ENCODE results near the gene PCGF5.
"Not testable (repeated sequence)": the region's sequence is repeated elsewhere in the genome, so short reads cannot be mapped to it uniquely, and the experiment has no call there.

Gene PCGF5

DNA sequence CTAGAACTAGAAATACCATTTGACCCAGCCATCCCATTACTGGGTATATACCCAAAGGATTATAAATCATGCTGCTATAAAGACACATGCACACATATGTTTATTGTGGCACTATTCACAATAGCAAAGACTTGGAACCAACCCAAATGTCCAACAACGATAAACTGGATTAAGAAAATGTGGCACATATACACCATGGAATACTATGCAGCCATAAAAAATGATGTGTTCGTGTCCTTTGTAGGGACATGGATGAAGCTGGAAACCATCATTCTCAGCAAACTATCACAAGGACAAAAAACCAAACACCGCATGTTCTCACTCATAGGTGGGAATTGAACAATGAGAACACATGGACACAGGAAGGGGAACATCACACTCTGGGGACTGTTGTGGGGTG lies 40.0 kb downstream of the PCGF5 start:
- not testable (repeated sequence) for FAIRE-seq; DNase-seq (ENCODE audit: extremely low spot score, insufficient read length, low read depth)

DNA sequence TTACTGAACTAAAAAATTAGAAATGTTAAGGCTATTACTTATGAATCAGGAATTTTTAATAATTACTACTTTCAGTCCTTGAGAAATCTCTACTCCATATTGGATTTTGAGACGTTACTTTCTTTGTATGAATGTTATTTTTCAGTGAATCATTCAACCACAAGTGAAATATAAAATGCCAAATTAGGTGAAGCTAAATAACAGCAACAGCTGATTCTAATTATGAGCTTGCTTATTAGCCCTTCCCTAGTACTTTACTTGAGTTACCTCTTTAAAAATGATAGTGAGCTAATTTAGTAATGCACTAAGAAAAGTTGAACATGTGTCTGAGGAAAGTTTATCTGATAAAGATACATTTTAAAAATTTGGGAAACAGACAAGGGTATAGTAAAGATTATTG lies 51.4 kb downstream of the PCGF5 start:
- no peak for DNase-seq (ENCODE audit: extremely low spot score, insufficient read length, low read depth)
- no peak for FAIRE-seq

DNA sequence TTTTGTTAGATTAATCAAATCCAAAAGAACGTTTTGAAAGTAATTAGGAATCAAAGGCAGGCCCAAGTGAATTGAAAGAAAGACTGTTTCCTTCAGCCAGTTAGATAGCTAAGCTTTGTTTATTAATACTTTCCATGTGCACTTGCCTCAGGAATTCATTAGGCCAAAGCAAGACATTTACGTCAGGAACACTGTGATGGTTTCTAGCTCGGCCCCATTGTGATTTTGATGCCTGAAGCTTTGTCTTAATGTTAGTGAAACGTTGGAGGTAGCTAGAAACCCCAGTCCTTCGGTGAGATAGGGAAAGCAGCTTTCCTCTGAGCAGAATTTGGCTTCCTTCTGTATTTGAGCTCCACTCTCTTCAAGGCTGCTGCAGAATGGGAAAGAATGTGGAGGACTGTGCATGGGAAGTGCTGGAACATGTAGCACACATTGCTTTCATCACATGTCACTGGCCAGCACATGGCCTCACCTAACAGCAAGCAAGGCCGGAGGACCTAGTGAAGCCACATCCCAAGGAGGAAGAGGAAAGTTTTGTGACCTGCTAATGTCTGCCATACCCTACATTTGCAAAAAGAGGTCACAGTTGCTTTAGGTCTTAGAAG lies 64.1 kb downstream of the PCGF5 start:
- DNase-seq (ENCODE audit: extremely low spot score, insufficient read length, low read depth): no peak
- no peak for FAIRE-seq

DNA sequence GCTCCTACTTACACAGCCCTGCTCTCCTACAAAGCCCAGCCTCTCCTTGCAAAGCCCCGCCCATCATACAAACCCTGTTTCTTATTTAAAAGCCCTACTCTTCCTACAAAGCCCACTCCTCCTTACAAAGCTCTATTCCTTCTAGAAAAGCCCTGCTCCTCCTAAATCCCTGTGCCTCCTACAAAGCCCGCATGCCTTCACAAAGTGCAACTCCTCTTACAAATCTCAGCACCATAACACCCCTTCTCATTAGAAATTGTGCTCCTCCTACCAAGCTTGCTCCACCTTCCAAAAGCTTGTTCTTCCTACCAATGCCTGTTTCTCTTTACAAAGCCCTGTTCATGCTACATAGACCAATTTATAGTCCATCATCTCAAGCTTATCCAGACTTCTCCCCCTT lies 66.1 kb downstream of the PCGF5 start:
- DNase-seq (ENCODE audit: extremely low spot score, insufficient read length, low read depth) (no peak), FAIRE-seq (no peak)

DNA sequence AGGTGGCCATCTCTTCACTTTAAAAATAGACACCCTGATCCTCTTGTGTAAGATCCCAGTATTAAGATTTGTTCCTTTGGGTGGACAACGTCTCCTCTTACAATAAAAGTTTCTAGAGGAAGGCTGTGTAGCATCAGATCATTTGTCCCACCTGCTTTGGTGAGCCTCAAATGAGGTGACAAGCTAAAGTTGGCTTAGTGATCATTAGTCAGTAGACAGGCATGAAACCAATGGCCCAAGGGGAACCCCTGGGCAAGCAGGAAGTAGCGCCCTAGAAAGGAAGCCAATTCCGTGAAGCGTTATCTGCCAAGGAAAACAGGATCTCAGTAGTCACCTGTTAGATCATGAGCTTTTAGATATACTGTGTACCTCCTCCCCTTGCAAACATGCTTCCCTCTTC lies 66.8 kb downstream of the PCGF5 start:
- FAIRE-seq: no peak
- no peak for DNase-seq (ENCODE audit: extremely low spot score, insufficient read length, low read depth)

DNA sequence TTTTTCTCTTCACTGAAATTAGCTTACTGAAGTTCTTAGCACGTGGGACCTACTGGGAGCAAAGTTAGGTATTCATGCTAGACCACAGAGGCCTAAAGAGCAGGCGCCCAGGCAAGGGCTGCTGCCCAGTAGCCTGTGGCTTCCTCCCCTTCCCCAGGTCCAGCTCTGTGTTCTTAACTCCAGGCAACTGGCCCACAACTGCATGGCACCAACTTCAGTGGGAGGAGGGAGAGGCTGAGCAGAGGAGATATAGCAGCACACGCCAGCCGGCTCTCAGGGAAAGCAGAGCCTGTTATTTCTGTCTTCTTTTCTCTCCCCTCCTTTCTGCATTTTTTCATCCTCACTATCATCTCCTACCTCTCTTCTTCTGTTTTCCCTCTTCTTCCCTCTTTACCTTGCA lies 67.4 kb downstream of the PCGF5 start:
- no peak for DNase-seq (ENCODE audit: extremely low spot score, insufficient read length, low read depth)
- no peak for FAIRE-seq

DNA sequence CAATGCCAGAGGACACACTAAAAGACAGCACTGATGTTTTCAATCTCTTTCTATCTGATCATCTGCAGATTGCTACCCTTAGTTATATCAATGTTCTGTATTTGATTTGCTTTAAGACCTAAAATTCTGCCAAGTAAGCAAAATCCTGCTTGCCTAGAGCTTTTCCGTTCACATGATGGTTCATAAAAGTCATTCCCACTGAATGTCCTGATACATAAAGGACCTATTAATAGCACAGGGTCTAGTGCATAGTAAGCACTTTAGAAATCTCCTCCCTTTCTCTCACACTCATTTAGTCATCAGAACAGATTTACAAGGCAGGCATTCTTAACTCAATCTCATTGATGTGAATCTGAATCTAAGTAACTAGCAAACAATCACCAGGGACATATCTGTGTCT lies 68.8 kb downstream of the PCGF5 start:
- DNase-seq (ENCODE audit: extremely low spot score, insufficient read length, low read depth): no peak
- FAIRE-seq: no peak

DNA sequence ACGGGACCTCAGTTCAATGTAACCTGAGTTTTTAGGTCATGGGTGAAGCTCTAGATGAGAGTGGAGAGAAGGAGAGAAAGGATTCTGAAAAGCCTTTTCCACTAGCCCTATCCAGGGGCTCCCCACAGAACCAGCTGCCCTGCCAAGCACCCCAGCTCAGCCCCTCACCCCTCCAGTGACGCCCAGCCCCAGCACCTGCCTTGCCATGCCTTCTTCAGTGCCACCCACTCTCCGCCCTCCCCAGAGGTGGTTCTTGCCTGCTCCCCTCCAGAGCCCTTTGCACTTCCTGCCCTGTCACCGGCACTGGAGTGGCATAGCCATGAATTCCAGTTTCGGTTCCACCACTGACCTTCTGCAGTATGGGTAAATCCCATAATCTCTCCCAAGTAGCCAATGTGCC lies 70.1 kb downstream of the PCGF5 start:
- no peak for FAIRE-seq
- DNase-seq (ENCODE audit: extremely low spot score, insufficient read length, low read depth): no peak

DNA sequence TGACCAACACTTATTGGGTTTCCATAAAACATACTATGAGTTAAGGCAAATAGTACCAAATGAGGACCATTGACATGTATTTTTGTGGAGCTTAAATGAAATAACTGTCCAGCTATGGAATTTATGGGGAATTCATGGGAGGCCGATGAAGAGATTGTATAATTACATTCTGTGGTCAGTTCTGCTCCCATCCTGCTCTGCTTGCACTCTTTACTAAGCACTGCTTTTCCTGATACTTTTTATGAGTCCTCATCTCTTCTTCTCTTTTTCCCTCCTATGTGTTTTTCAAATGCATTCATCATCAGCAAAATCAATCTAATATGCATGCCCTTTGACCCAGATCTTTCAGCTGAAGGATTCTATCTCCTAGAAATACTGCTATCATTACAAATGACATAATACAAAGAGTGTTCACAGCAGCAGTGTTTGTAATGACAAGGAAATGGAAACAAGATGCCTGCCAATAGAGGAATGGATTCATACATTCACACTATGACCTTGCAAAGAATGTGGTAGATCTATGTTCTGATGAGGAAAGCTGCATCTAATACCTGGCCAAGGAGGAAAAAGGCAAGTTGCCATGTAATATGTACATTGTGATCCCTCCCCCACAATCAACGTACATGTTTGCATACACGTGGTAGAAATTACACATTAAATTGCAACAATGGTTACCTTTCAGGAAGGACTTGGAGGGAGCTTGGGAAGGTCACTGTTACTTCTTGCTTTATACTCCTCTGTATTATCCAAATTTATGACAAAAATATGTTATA lies 73.9 kb downstream of the PCGF5 start:
- no peak for DNase-seq (ENCODE audit: extremely low spot score, insufficient read length, low read depth)
- no peak for FAIRE-seq

DNA sequence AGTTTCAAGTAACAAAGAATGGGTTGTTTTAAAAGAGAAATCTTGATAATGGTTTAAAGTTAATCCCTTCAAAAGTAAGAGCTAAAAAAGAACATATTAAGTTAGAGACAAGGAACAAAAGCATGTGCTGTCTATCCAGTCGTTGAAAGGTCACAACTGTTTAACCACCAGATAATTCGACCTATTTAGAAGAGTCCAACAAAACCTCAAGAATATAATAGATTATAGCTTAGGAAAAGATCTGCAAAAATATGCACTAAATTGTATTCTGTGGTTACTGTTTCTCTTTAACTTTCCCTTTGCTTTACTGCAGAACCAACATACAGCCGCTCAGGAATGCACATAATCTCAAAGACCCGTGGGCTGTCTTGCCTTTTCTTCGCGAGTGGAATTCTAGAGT lies 74.9 kb downstream of the PCGF5 start:
- FAIRE-seq (no peak), DNase-seq (ENCODE audit: extremely low spot score, insufficient read length, low read depth) (no peak)

DNA sequence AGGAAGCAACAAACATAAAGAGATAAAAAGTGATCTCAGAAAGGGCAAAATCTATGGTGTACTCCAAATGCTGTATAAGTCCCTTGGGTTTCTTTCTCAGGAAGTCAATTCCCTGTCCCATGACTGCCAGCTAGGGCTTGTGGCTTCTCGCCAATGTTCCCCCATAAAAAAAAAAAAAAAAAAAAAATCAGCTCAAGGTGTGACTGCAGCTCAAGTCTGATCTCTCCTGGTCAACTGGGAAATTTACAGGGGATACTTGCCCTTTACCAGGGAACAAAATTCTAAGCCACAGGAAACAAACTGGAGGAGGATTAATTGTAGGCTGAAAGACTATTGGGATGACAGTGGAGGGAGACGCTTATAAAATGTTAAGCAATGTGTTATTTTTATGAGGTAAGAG lies 76.0 kb downstream of the PCGF5 start:
- DNase-seq (ENCODE audit: extremely low spot score, insufficient read length, low read depth) (no peak), FAIRE-seq (no peak)

DNA sequence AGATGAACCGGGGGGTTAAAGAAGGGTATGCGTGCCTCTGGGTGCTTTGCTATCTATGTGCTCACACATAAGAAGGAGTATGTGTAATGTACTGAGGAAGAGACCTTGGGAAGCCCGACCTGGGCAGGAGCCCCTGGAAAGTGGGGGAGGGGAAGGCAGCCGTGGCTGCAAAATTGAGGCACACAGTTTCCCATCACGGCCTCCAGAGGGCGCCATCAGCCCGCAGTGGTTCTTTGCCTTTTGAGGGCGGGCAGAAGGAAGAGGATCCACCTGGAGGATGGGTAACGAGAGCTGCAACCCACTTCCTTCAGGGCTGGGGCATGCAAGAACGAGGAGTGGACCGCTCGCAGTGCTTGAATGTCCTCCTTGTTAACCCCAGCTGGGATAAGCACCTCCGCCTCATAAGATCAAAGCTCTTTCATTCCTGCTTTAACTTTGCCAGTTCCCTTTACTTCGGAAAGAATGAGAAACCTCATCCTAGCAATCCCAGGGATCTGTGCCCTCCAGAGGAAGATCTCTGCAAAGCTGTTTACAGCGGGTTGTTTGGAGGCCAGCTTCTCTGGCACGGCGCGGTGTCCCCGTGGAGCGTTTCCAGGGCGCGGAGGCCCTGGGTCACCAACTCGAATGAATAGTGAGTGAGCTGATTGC lies 77.9 kb downstream of the PCGF5 start:
- DNase-seq (ENCODE audit: extremely low spot score, insufficient read length, low read depth) (peak; percentile 53), FAIRE-seq (peak; percentile 85)

DNA sequence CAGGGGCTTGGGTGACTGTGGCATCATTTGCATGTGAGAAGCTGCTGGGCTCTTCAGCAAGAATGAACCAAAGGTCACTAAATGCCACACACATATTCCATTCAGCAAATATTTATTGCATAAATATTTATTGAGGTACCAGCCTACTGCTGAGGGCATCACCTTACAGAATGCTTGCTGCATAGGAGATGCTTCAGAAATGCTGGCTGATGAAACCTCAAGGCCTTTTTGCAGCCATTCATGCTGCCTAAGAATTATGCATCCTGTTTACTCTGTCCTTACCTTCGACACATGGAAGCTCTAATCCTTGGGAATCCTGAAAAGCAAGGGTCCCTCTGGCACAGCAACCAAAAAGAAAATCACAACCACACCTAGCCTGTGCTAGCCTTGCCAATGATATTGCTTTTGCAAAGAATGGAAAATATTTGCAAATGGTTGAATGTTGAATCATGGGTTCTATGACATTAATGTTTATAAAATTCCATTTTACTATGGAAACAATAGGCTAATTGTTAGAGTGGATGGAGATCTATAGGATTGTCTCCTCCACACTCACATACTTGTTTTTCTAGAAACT lies 79.6 kb downstream of the PCGF5 start:
- FAIRE-seq: no peak
- DNase-seq (ENCODE audit: extremely low spot score, insufficient read length, low read depth): no peak

DNA sequence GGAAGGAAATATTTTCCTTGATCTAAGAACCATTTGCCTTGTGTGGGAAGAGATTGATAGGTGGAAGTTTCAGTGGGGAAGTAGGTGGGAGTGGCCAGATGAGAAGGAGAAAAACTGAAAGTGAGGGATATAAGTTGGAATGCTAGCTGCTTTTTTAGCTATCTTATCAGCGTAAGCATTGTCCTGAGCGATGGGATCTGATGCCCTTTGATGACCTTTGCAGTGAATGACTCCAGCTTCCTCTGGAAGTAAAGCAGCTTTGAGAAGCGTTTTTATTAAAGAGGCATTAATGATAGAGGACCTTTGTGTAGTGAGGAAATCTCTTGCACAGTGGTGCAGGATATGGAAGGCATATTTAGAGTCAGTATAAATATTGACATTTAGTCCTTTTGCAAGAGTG lies 82.5 kb downstream of the PCGF5 start:
- FAIRE-seq; DNase-seq (ENCODE audit: extremely low spot score, insufficient read length, low read depth): not testable (repeated sequence)

DNA sequence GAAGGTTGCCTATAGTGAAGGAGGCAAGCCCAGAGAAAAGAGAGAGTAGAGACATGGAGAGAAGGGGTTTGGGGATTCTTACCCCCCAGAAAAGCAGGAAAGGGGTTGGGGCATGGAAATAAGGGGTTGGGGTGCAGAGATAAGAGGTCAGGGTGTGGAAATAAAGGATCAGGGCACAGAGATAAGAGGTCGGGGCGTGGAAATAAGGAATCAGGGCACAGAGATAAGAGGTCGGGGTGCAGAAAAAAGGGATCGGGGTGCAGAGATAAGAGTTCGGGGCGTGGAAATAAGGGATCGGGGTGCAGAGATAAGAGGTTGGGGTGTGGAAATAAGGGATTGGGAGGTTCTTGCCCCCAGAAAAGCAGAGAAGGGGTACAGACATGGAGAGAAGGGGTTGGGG lies 85.5 kb downstream of the PCGF5 start:
- DNase-seq (ENCODE audit: extremely low spot score, insufficient read length, low read depth); FAIRE-seq: not testable (repeated sequence)

DNA sequence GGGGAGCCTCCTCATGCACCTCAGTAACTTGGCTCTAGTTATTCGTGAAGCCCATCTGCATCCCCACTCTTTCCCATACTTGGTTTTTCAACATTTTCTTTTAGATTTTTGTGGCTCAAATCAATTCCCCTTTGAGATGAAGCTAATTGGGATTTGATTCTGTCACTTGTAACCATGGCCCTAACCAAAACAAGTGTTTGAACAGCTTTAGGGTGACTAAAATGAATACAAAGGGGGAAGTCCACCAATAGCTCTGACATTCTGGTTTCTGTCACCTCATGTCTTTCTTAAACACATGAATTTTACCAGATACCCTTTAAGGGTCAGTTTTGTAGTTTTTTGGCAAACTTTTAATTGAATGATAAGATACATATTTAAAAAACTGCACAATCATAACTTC lies 87.0 kb downstream of the PCGF5 start:
- no peak for FAIRE-seq
- DNase-seq (ENCODE audit: extremely low spot score, insufficient read length, low read depth): no peak

DNA sequence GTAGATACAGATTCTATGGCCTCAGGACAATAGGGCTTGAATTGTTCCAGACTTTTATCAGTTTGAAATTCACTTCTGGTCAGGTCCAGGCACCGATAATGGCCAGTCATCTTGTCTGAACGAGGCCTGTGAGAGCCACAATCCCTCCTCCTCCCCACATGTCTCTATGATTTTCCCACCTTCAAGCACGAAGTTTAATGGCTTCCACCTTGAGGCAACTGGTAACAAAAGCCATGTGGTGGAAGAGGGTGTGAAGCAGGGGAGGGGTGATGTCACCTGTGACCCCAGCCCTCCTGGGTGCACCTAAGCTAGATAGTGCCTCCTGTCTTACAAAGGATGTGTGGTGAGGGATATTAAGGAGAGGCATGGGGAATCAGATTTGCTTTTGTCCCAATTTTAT lies 89.2 kb downstream of the PCGF5 start:
- DNase-seq (ENCODE audit: extremely low spot score, insufficient read length, low read depth) (no peak), FAIRE-seq (no peak)

DNA sequence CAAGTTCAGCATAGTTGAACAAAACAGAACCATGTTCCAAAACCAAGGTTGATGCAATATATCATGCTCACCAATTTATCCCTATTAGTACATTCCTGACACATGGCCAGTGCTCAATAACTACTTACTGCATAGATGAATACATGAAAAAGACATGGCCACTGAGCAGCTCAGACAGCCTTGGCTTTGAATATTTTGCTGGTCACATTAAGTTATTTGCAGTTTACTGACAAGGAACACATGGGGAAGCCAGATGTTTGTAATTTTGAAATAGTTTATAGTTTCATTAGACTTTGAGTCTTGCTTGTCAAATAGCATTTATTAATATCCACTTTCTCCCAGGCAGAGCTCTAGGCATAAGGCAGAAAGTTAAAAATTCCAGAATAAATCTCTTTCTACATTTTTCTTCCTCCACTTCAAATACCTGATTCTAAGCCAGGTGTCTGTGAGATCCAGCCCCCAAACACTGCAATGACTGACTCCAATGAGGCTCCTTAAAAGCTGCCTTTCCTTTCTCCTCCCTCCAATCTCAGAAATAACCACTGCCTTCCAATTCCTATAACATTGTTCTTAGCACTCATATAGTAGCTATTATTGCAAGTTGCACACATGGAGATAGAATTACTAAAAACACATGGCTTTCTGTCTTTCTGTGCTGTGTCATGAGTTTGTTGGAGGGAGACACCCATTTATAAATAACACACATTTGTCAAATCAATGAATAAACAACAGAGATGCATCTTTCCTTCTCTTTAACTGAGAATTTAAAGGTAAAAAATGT lies 91.3 kb downstream of the PCGF5 start:
- DNase-seq (ENCODE audit: extremely low spot score, insufficient read length, low read depth) (no peak), FAIRE-seq (no peak)

DNA sequence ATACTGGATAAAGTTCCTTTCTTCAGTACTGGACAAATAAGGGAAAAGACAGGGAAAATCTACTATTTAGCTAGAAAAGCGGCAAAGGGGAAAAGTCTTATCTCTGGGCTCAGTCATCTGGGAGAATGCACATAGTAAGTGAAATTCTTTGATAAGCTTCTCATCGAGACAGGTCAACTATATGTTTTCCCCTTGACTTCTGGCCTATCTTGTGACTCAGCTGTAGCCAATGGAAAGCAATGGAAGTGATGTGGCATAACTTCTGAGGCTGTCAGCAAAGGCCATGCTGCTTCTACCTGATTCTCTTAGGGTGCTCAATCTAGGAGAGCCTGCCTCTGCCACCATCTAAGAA lies 91.9 kb downstream of the PCGF5 start:
- no peak for DNase-seq (ENCODE audit: extremely low spot score, insufficient read length, low read depth)
- no peak for FAIRE-seq

DNA sequence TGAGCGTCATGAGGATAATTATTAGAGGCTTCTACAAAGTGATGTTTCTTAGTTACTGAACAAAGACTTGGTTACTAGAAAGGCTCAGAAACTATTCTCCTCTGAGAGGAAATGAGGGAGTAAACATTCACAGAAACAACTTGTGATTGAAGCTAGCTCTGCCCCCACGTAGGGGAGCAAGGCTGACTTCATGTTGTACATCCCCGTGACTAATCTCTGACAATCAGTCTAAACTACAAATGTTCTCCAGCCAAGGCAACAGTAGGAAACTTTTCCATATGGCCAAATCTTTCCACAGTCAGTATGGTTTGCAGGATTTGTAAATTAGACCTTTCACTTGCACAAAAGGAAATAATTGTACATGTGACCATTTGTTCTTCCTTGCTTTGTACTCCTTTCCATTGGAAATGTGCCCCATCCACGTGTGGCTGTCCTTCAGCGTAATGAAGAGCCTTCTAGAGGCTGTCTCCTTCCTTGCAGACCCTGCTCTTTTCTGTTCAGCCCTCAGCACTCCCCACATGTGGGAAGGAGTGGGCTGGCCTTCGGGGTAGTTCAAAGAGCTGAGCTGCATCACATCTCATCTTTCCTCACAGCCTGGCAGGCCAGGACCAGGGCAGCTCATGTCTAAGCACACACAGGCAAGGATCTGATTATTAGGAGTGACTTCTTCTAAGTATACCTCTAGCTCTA lies 93.5 kb downstream of the PCGF5 start:
- DNase-seq (ENCODE audit: extremely low spot score, insufficient read length, low read depth): no peak
- no peak for FAIRE-seq
